Ishikawa (cell line): ENCODE data around the gene PSD2.

Source experiments
- CEBPB ChIP-seq: IDR thresholded peaks from 2 replicates; pipeline ENCODE4 v1.6.1; 2012
- EGR1 ChIP-seq: IDR thresholded peaks from 2 replicates; pipeline ENCODE4 v1.6.1; 2012
- EP300 ChIP-seq: IDR thresholded peaks from 2 replicates; pipeline ENCODE4 v1.6.1; 2012; ENCODE audit warnings: borderline replicate concordance
- RAD21 ChIP-seq: IDR thresholded peaks from 2 replicates; pipeline ENCODE4 v1.6.1; 2012; ENCODE audit warnings: low read depth
- REST ChIP-seq: IDR thresholded peaks from 2 replicates; pipeline ENCODE4 v1.6.1; 2012; ENCODE audit warnings: low read depth, mild to moderate bottlenecking
- TAF1 ChIP-seq: IDR thresholded peaks from 2 replicates; pipeline ENCODE4 v1.6.1; 2012; ENCODE audit warnings: low read depth, mild to moderate bottlenecking
- USF1 ChIP-seq: IDR thresholded peaks from 2 replicates; pipeline ENCODE4 v1.6.1; 2012
- YY1 ChIP-seq: IDR thresholded peaks from 2 replicates; pipeline ENCODE4 v1.6.1; 2012; ENCODE audit warnings: low read depth
- ZBTB7A ChIP-seq: IDR thresholded peaks from 2 replicates; pipeline ENCODE4 v1.6.1; 2012; ENCODE audit warnings: low read depth

- TF ChIP-seq EGR1 (no peak), REST (no peak), CEBPB (no peak), TAF1 (no peak), ZBTB7A (no peak), YY1 (no peak), EP300 (no peak), USF1 (no peak), RAD21 (no peak)
Measured at GRCh38 chr5:139805545-139805944, 9.9 kb downstream of the PSD2 start.
